NCI-H82 treated with DMSO at 0.1 percent for 48 hours (cell line): ENCODE data around the gene STEAP4.

Experiments used
- DNase-seq: peaks from one replicate; lab custom pipeline; 2025; ENCODE audit not compliant: unreplicated experiment; lab: John Stamatoyannopoulos, UW

Gene STEAP4

DNA sequence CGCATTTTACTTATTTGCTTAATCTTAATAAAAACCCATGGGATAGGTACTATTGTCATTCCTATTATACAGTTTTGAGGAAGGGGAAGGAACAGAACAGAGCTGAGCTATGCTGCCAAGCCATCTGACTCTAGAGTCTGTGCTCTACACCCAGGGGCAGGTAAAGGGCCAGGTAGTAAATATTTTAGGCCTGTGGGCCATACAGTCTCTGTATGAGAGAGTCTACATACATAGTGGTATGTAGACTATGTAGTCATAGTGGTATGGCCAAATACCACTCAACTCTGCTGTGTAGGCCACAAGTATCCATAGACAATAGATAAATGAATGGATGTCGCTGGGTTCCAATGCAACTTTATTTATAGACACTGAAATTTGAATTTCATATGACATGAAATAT is 83.4 kb downstream of the STEAP4 start:
- no peak for DNase-seq
